GM19455 (cell line): ENCODE data around the gene LILRB1.
A peak's percentile ranks its signal among the peaks of the same experiment; 100 is the strongest.
"Not testable (repeated sequence)": the region's sequence is repeated elsewhere in the genome, so short reads cannot be mapped to it uniquely, and the experiment has no call there.

Source experiments
- ATAC-seq: cut with Tn5 transposase; IDR thresholded peaks from one replicate; pipeline ENCODE4 v1.9.1; 2021; ENCODE audit not compliant: unreplicated experiment

Gene LILRB1

DNA sequence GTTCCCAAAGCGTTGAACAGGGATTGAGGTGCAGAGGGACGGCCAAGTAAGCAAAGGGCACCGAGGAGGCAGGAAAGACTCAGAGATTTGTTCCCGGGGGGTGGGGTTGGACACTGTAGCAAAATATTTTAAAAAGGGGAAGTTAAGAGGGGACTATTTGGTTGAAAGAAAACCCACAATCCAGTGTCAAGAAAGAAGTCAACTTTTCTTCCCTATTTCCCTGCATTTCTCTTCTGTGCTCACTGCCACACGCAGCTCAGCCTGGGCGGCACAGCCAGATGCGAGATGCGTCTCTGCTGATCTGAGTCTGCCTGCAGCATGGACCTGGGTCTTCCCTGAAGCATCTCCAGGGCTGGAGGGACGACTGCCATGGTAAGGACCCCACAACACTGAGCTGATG, at the start of gene LILRB1:
Gene LILRB1, plus strand, starts transcription at position 223 of the 400 bp plus-strand sequence. CDS start 590 bp downstream, outside the sequence.
- not testable (repeated sequence) for ATAC-seq

DNA sequence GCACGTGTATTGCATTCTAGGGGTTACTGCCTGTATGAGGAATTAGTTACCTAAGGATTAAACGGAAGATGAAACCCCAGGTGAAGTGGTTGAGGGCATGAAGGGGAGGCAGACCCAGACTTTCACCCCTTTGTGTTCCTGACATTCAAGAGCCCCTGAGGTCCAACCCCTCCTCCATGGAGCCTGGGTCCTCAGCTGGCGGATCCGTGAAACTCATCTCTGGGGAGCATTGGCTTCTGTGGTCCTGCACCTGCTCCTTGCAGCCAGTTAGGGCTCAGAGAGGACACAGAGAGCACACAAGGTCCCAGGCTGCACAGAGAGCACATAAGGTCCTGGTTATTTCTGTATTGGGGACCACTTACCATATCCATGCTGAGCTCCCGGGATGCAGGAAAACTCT, 43.9 kb upstream of the LILRB1 start:
- no peak for ATAC-seq

DNA sequence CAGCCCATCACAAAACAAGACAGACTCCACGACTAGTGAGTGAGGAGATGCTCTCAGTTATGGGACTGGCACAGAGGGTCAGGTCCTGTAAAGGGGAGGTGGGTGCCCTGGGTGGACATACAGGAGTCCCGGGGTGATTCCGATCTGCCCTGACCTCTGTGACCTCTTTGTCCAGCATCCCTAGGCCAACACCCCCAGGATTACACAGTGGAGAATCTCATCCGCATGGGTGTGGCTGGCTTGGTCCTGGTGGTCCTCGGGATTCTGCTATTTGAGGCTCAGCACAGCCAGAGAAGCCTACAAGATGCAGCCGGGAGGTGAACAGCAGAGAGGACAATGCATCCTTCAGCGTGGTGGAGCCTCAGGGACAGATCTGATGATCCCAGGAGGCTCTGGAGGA, 43.3 kb upstream of the LILRB1 start:
- no peak for ATAC-seq

DNA sequence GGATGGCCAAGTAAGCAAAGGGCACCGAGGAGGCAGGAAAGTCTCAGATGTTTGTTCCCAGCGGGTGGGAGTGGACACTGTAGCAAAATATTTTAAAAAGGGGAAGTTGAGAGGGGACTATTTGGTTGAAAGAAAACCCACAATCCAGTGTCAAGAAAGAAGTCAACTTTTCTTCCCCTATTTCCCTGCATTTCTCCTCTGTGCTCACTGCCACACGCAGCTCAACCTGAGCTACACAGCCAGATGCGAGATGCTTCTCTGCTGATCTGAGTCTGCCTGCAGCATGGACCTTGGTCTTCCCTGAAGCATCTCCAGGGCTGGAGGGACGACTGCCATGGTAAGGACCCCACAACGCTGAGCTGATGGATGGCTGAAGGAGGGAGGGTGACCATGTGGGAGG, 36.8 kb upstream of the LILRB1 start, which contains the start of gene LILRA1:
Gene LILRA1, plus strand, starts transcription at position 188 of the 400 bp plus-strand sequence. CDS start 613 bp downstream, outside the sequence.
- not testable (repeated sequence) for ATAC-seq

DNA sequence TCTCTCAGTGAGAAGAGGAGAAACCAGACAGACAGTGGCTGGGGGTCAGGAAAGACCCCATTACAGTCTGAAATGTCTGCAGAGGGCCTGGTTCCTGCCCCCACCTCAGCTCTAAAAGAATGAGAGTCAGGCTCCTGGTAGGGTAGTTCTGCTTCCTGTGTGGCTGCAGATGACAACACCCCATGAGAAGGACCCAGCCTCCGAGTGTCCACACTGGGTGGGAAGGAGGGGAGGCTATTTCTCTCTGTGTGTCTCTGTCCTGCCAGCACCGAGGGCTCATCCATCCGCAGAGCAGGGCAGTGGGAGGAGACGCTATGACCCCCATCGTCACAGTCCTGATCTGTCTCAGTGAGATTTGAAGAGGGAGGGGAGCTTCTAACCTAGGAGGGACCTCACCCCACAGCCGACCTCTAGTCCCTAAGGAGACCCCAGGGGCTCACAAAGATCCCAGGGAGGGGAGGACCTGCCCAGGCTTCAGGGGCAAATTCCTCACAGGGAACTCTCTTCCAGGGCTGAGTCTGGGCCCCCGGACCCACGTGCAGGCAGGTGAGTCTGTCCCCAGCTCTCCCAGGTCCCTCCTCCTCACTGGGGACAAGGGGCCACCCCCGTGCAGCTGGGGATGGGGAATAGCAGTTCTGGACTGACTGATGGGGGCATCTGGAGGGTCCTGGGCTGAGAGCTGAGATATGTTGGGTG, 36.2 kb upstream of the LILRB1 start:
- ATAC-seq = not testable (repeated sequence)

DNA sequence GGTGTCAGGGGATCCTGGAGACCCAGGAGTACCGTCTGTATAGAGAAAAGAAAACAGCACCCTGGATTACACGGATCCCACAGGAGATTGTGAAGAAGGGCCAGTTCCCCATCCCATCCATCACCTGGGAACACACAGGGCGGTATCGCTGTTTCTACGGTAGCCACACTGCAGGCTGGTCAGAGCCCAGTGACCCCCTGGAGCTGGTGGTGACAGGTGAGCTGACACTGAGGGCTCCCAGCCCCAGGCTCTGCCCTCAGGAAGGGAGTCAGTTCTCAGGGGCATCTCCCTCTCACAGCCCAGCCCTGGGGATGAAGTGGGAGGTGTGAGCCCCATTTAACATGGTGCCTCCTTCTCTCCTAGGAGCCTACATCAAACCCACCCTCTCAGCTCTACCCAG, 35.5 kb upstream of the LILRB1 start:
- no peak for ATAC-seq

DNA sequence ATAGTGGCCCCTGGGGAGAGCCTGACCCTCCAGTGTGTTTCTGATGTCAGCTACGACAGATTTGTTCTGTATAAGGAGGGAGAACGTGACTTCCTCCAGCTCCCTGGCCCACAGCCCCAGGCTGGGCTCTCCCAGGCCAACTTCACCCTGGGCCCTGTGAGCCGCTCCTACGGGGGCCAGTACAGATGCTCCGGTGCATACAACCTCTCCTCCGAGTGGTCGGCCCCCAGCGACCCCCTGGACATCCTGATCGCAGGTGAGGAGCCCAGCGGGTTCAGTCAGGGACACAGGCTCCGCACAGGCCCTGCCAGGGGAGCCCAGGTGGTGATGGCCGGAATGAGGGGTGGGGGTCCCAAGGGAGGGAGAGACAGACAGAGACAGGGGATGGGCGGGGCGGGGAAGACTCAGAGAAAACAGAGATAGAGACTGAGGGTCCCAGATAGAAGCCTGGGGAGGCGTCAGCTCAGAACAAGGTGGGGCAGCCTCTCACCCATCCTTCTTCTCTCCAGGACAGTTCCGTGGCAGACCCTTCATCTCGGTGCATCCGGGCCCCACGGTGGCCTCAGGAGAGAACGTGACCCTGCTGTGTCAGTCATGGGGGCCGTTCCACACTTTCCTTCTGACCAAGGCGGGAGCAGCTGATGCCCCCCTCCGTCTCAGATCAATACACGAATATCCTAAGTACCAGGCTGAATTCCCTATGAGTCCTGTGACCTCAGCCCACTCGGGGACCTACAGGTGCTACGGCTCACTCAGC, 34.4 kb upstream of the LILRB1 start:
- not testable (repeated sequence) for ATAC-seq

DNA sequence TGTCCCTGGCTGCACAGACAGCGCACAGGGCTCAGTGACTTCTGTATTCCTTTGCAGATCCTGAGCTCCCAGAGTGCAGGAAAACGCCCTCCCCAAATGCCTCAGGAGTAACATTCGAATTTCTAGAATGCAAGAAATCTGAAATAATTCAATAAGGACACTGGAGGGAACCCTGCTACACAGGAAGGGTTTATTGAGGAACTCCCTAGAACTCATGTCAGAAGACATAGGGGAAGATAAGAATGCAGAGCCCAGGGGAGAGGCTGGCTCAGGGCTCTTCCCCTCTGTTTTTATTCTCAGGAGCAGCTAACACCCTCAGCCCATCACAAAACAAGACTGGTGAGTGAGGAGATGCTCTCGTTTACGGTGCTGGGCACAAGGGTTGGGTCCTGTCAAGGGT, 30.1 kb upstream of the LILRB1 start:
- no peak for ATAC-seq

DNA sequence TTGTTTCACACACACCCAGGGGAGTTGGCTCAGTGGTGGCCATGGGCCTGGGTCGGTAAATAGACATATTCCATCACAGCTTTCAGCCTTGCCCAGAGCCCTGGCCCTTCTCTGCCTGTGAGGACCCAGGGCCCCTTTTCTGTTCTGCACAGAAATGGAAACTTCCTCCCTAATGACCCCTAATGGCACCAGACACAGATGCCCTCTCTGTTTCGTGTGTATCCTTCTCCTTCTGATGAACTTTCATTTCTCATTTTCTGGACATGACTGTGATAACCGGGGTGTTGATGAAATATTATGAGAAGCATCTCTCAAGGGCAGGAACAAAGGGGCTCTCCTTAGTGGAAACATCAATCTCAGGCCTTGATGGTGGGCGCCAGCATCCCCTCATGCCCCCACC, 24.1 kb upstream of the LILRB1 start:
- ATAC-seq = no peak

DNA sequence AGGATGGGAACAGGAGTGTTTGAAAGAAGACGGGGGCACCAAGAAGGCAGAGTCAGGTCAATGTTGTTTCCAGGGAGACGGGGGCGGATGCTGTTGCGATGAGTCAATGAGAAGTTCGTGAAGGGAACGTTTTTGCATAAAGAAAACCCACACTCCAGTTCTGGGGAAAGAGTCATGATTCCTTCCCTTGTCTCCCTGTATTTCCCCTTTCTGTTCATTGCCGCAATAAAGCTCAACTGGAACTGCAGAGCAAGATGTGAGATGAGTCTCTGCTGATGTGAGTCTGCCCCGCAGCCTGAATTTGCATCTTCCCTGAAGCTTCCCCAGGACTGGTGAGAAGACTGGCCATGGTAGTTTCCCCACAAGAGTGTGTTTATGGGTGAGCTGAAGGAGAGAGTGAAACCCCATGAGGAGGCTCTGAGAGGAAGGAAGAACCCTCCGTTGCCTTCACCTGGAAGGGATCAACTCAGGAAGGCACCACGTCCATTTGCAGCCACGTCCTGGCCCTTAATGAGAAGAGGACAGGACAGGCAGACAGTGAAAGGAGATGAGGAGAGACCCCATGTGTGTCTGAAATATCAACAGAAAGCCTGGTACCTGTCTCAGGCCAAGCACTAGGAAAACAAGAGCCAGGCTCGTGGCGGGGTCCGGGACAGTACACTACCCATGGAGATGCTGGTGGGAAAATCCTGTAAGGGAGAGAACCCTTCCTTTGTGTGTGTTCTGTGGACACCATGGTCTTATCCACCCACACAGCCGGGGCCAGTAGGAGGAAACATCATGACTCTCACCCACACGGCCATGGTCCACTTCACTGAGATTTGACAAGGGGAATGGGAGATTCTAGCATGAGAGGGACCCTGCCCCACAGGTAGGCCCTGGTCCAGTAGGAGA, 23.1 kb upstream of the LILRB1 start:
- ATAC-seq = no peak

DNA sequence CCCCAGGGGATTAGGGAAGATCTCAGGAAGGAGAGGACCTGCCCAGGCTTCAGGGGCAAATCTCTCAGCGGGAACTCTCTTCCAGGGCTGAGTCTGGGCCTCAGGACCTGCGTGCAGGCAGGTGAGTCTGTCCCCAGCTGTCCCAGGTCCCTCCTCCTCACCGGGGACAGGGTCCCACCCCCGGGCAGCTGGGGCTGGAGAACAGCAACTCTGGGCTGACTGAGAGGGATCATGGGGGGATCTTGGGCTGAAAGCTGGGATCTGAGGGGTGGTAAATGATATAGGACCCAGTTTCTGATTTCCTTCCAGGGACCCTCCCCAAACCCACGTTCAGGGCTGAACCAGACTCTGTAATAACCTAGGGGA, 22.5 kb upstream of the LILRB1 start:
- ATAC-seq = no peak

DNA sequence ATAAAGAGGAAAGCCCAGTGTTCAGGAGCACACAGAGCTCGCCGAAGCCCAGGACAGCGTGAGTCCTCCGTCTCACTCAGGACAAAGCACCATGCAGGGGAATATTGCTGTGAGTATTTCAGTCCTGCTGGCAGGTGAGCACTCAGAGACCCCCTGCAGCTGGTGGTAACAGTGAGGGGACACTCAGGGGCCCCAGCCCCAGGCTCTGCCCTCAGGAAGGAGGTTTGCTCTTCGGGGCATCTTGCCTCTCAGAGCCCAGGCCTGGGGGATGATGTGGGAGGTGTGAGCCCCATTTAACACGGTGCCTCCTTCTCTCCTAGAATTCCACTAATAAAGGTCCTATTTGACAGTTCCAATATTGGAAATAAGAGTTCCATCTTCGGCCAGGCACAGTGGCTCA, 22.1 kb upstream of the LILRB1 start:
- ATAC-seq = no peak

DNA sequence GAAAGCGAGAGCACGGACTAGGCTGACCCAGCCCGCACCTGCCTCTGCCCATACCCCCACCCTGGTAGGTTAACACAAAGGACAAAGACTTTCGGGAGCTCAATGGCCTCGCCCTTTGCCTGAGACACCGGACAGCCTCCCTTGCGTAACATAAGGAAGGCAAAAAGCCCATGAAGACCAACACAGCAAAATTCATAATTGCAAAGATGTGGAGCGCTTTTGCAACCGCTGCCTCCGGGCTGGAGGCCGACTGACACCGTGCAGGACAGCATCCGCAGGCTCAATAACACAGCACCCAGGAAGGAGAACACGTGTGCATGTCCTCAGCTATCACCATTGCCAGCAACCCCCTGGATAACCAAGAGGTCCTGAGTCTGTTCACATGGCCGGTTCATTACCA, 21.5 kb upstream of the LILRB1 start:
- ATAC-seq = no peak

DNA sequence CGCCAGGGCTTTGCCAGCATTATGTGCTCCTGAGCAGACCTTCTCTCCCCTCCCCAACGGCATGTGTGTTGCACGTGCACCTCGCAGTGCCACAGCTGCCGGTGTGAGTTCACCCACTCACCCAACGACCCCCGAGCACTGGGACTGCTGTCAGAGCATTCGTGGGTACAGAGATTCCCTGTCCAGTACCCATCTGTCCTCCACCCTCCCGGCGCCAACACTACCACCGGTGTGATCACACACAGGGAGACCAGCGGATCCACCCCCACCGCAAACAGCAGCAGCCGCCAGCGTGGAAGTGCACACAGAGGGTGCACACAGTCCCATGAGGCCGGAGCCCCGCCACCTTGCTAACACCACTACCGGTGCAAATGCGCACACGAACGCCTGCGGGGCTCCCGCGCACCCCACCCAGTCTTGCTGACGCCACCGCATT, 20.9 kb upstream of the LILRB1 start:
- ATAC-seq = no peak

DNA sequence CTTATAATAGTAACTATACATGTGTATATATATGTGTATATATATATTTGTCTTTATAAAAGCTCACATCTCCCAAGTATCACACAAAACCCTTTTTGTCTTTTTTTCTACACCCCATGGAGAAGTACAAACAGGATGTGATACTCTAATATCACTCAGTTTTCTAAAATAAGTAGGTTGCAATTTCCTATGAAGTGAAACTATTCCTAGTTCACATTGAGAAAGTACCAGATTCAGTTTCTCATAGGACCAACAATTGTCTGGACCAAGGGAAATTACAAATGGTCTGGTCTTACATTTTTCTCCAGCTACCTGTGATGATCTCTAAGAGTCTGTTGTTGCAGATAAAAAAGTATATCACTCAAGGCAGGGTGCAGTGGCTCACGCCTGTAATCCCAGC, 17.9 kb upstream of the LILRB1 start:
- ATAC-seq = no peak

DNA sequence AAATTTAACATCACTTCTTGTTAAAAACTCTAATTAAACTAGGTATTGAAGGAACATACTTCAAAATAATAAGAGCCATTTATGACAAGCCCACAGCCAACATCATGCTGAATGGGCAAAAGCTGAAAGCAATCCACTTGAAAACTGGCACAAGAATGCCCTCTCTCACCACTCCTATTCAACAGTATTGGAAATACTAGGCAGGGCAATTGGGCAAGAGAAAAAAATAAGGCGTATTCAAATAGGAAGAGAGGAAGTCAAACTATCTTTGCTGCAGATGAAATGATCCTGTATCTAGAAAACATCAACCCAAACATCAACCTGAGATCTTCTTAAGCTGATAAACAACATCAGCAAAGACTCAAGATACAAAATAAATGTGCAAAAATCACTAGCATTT, 15.6 kb upstream of the LILRB1 start:
- ATAC-seq = no peak

DNA sequence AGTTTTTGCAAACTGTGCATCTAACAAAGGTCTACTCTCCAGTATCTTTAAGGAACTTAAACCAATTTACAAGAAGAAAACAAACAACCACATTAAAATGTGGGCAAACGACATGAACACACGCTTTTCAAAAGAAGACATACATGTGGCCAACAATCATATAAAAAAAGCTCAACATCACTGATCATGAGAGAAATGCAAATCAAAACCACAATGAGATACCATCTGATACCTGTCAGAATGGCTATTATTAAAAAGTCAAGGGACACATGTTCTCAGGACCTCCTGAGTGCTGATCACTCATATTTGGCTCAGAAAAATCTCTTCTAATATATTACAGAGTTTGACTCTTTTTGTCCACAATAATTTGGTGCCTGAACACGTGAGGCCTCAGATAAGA, 14.2 kb upstream of the LILRB1 start:
- peak; percentile 29 for ATAC-seq

DNA sequence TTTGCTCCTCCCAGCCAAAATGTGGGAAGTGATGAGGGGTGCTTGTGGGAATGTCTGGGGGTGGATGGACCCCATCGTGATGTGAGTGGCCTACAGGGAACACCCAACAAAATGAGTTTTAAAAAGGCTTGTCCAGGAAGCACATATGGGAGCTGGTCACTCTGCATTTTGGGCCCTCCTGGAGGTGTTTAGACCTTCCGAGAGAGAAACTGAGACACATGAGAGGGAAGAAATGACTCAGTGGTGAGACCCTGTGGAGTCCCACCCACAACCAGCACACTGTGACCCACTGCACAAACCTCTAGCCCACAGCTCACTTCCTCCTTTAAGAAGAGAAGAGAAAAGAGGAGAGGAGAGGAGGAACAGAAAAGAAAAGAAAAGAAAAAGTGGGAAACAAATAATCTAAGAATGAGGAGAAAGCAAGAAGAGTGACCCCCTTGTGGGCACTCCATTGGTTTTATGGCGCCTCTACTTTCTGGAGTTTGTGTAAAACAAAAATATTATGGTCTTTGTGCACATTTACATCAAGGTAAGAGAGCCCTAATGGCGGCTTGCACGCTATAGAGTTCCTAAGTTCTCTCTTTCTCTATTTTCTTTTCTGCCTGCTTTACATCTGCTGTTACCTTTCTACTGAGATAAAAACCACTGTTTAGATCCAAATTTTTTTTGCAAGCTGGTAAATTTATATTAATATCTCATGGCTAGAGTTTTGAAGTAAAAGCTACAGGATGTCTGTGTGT, 13.3 kb upstream of the LILRB1 start:
- ATAC-seq = peak; percentile 64

DNA sequence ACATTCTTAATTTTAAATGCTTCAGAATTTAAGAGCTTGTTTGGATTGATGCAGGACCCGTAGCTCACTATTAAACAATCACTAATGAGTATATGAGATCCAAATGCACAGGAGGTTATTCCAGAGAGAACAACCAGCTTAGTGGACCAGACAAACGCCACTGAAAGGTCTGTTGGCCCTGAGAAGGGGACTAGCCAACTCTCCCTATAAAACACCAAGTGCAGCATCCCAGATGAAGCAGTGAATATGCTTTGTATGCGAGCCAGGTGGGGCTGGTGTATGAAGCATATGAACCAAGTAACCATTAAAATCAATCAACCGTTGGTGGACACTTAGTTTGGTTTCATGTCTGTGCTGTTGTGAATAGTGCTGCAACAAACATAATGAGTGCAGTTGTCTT, 9.8 kb upstream of the LILRB1 start:
- ATAC-seq = no peak

DNA sequence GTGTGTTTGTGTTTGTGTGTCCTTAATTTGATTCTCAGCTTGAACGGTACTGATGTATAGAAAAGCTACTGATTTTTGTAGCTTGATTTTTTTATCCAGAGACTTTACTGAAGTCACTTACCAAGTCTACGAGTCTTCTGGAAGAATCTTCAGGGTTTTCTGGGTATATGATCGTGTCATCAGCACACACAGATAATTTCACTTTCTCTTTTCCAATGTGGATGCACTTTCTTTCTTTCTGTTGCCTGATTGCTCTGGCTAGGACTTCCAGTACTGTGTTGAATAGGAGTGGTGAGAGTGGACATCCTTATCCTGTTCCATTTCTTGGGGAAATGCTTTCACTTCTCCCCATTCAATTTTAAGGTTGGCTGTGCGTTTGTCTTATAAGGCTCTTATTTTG, 7.9 kb upstream of the LILRB1 start:
- ATAC-seq = no peak

DNA sequence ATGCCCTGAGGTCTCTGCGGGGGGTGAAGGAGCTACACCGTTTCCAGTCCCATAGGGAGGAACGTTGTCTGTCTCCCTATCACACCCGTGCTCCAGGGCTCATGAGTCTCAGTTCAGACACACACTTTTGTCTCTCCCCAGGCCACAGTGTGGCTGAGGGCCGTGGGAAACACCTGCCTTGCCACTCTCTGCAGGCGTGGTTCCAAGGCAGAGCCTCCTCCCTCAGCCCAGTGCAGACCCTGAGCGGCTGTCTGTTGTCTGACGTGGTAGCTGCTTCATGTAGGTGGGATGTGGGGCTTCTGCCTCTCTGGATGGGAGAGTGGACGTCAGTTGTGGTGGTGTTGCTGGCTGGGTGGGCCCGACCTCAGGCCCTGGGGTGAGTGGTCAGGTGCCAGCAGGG, 6.0 kb upstream of the LILRB1 start:
- not testable (repeated sequence) for ATAC-seq
